ENCODE measurements around the gene CALCB. TPM values are rescaled to one million over a fixed set of nuclear protein-coding genes. Genes with fewer than 3 reads are reported as not detected.
A peak's percentile ranks its signal among the peaks of the same experiment; 100 is the strongest.

The CALCB gene
- not detected in 2 replicates for total RNA-seq
- polyA plus RNA-seq, result not detected in 2 replicates
- polyA plus RNA-seq (2011; cell fraction: cytosol; rRNA removed), result not detected in 2 replicates
- not detected in 2 replicates for polyA plus RNA-seq (2011; cell fraction: nucleus; rRNA removed)
- polyA plus RNA-seq (2012), result not detected in 2 replicates
- not detected in 2 replicates for polyA minus RNA-seq
- polyA minus RNA-seq (2011; cell fraction: cytosol; rRNA and poly(A)+ RNA removed), result not detected
- not detected in 2 replicates for polyA minus RNA-seq (2011; cell fraction: nucleus; rRNA and poly(A)+ RNA removed)
- percentile 10 among the genes with signal in this experiment for Bru-seq, nascent RNA
- percentile 8 among the genes with signal in this experiment for BruChase-seq, experiment 1, labeled RNA remaining after a 6-hour chase
- percentile 13 among the genes with signal in this experiment for BruChase-seq, experiment 2, labeled RNA remaining after a 2-hour chase
- long read RNA-seq, result 0 reads

- Histone ChIP-seq H3K36me3 (ENCODE audit: control insufficient read depth in 2 of 2, extremely low read depth in 1 of 2, insufficient read depth in 2 of 2, low read length in 2 of 2) (no peaks in the 10 kb centered on the region), H3K9ac (replicated peaks; ENCODE audit: extremely low read depth, insufficient read depth, low read length) (no peak within 1 kb of the TSS), H3K9me1 (replicated peaks; ENCODE audit: control insufficient read depth, extremely low read depth, insufficient read depth, low read length) (no peaks in the 10 kb centered on the region), H3K4me1 (ENCODE audit: control insufficient read depth, extremely low read depth, insufficient read depth, low read length) (no peaks in the 10 kb centered on the region), H3K4me2 (ENCODE audit: insufficient read depth, low read length) (no peak within 1 kb of the TSS), H3K4me3 (replicated peaks in 1 of 3; ENCODE audit: insufficient read depth in 1 of 3, low read depth in 1 of 3, low read length in 3 of 3) (no peak within 1 kb of the TSS), H3K9me3 (replicated peaks; ENCODE audit: control insufficient read depth, insufficient read depth, low read length) (no peaks in the 10 kb centered on the region), H2AFZ (ENCODE audit: low read depth, low read length) (peak within 1 kb of the TSS; percentile 42), H3K27me3 (ENCODE audit: control insufficient read depth in 2 of 2, insufficient read depth in 2 of 2, low read length in 2 of 2) (peaks cover 15 to 18% of the 10 kb centered on the region in 2 experiments), H3K79me2 (ENCODE audit: control insufficient read depth, insufficient read depth, low read length) (no peaks in the 10 kb centered on the region), H4K20me1 (replicated peaks; ENCODE audit: control insufficient read depth, extremely low read depth, insufficient read depth, low read length) (no peaks in the 10 kb centered on the region), H3K27ac (ENCODE audit: insufficient read depth, low read depth, low read length) (no peak within 1 kb of the TSS)
- dilution Hi-C loops (cut with MboI; ENCODE audit: extremely low pct_ligation_motif_present, low sequenced_read_pairs) (no loop called here), intact Hi-C loops (cut with micrococcal nuclease) (loop anchor here (2.0 kb wide), 1 partner anchor 99 kb away; no protein-coding TSS in a partner anchor)
- DNase-seq (ENCODE audit: low read depth, low spot score) (no peak), FAIRE-seq (no peak)
- no TSS peak for BruUV-seq (replicated peaks)
- CTCF ChIA-PET, result interaction anchor here (0.7 to 4.0 kb wide), 4 partner anchors 13 to 165 kb away, joined by 3 to 119 read pairs (median 12); no protein-coding TSS in a partner anchor
- POLR2A ChIA-PET, result no interaction called here
- TF ChIP-seq POLR2AphosphoS5 (IDR thresholded peaks at IDR 0.05; ENCODE audit: insufficient read depth, low read depth, low read length) (no peak), EZH2 (IDR thresholded peaks at IDR 0.05; ENCODE audit: borderline replicate concordance, low read depth, low read length, severe bottlenecking) (peak; percentile 52)
Measured at GRCh38 chr11:15073361-15074205, at the start of gene CALCB. CALCB (plus strand) TSS chr11:15073593; CDS start chr11:15074719, 1,126 bp downstream.

- no peak overlapping the region for H2AFZ ChIP-seq (ENCODE audit: low read depth, low read length)
- no peak overlapping the region for H3K27ac ChIP-seq (ENCODE audit: insufficient read depth, low read depth, low read length)
- ChIA-PET POLR2A (no interaction called here), CTCF (no interaction called here)
- BruUV-seq (replicated peaks), result no TSS peak
- H3K79me2 ChIP-seq (ENCODE audit: control insufficient read depth, insufficient read depth, low read length), result no peaks in the 10 kb centered on the region
- no peak for FAIRE-seq
- no peaks in the 10 kb centered on the region for H3K27me3 ChIP-seq (ENCODE audit: control insufficient read depth in 2 of 2, insufficient read depth in 2 of 2, low read length in 2 of 2)
- no peak overlapping the region for H3K4me3 ChIP-seq (replicated peaks in 1 of 3; ENCODE audit: insufficient read depth in 1 of 3, low read depth in 1 of 3, low read length in 3 of 3)
- no peak overlapping the region for H3K4me2 ChIP-seq (ENCODE audit: insufficient read depth, low read length)
- intact Hi-C loops (cut with micrococcal nuclease) (no loop called here), dilution Hi-C loops (cut with MboI; ENCODE audit: extremely low pct_ligation_motif_present, low sequenced_read_pairs) (no loop called here)
- TF ChIP-seq EZH2 (IDR thresholded peaks at IDR 0.05; ENCODE audit: borderline replicate concordance, low read depth, low read length, severe bottlenecking) (no peak), MAX (IDR thresholded peaks at IDR 0.05; ENCODE audit: insufficient read depth, insufficient read length) (no peak)
- DNase-seq (ENCODE audit: low read depth, low spot score), result no peak
- no peaks in the 10 kb centered on the region for H3K9me3 ChIP-seq (replicated peaks; ENCODE audit: control insufficient read depth, insufficient read depth, low read length)
- H3K9ac ChIP-seq (replicated peaks; ENCODE audit: extremely low read depth, insufficient read depth, low read length), result no peak overlapping the region
- no peaks in the 10 kb centered on the region for H3K4me1 ChIP-seq (ENCODE audit: control insufficient read depth, extremely low read depth, insufficient read depth, low read length)
- no peaks in the 10 kb centered on the region for H3K36me3 ChIP-seq (ENCODE audit: control insufficient read depth in 2 of 2, extremely low read depth in 1 of 2, insufficient read depth in 2 of 2, low read length in 2 of 2)
- H4K20me1 ChIP-seq (replicated peaks; ENCODE audit: control insufficient read depth, extremely low read depth, insufficient read depth, low read length), result no peaks in the 10 kb centered on the region
- H3K9me1 ChIP-seq (replicated peaks; ENCODE audit: control insufficient read depth, extremely low read depth, insufficient read depth, low read length), result no peaks in the 10 kb centered on the region
Measured at GRCh38 chr11:15027011-15027410, 46.4 kb upstream of the CALCB start.

Data from endothelial cell of umbilical vein (primary cell).